Activated gamma-delta T cell treated with Interleukin-2 at 50 U/mL for 16 hours (primary cell): ENCODE measurements around the gene TTC39A.

ENCODE experiments used
- DNase-seq: peaks from one replicate; pipeline ENCODE4 v3.0.0-alpha.2; 2020

The TTC39A gene

GRCh38 chr1:51313961-51314777, 16.2 kb downstream of the TTC39A start:
- no peak for DNase-seq

GRCh38 chr1:51313268-51313852, 17.0 kb downstream of the TTC39A start:
- no peak for DNase-seq

GRCh38 chr1:51312718-51313117, 17.6 kb downstream of the TTC39A start:
- DNase-seq = no peak

- no peak for DNase-seq
These were observed 18.5 kb downstream of the TTC39A start for GRCh38 chr1:51311826-51312225.

- no peak for DNase-seq
These were observed 19.3 kb downstream of the TTC39A start for GRCh38 chr1:51310871-51311613.

- no peak for DNase-seq
These were observed 21.1 kb downstream of the TTC39A start for GRCh38 chr1:51309291-51309690.

- DNase-seq = no peak
These were observed 21.7 kb downstream of the TTC39A start for GRCh38 chr1:51308636-51309035.

GRCh38 chr1:51306950-51307349, 23.4 kb downstream of the TTC39A start:
- no peak for DNase-seq

- no peak for DNase-seq
These were observed 25.0 kb downstream of the TTC39A start for GRCh38 chr1:51305371-51305823.

- DNase-seq = no peak
These were observed 26.0 kb downstream of the TTC39A start for GRCh38 chr1:51304360-51304759.

GRCh38 chr1:51303751-51304251, 26.6 kb downstream of the TTC39A start:
- DNase-seq = no peak

- DNase-seq = no peak
These were observed 27.0 kb downstream of the TTC39A start for GRCh38 chr1:51303315-51303714.

- DNase-seq = no peak
These were observed 27.6 kb downstream of the TTC39A start for GRCh38 chr1:51302746-51303145.

- DNase-seq = no peak
These were observed 28.1 kb downstream of the TTC39A start for GRCh38 chr1:51302270-51302669.

GRCh38 chr1:51301844-51302162, 28.6 kb downstream of the TTC39A start:
- DNase-seq = no peak

- no peak for DNase-seq
These were observed 29.1 kb downstream of the TTC39A start for GRCh38 chr1:51301152-51301843.

GRCh38 chr1:51299981-51300670, 30.2 kb downstream of the TTC39A start:
- DNase-seq = no peak

- no peak for DNase-seq
These were observed 31.0 kb downstream of the TTC39A start for GRCh38 chr1:51299185-51299885.

GRCh38 chr1:51298322-51298705, 32.0 kb downstream of the TTC39A start:
- DNase-seq = no peak

- no peak for DNase-seq
These were observed 32.7 kb downstream of the TTC39A start for GRCh38 chr1:51297401-51298321.
